Loucy (cell line): ENCODE data around the gene PCBP2.

Experiments used
- CTCF ChIP-seq: fragments of 200-600 bp; sonication (generic); conservative IDR thresholded peaks from 2 replicates; pipeline ENCODE4 v1.5.1; 2014; ENCODE audit warnings: mild to moderate bottlenecking, antibody characterized with exemption, low read length
- EZH2phosphoT487 ChIP-seq: fragments of 200-600 bp; IDR thresholded peaks from 2 replicates; pipeline ENCODE4 v1.6.1; 2018; ENCODE audit warnings: antibody characterized with exemption, mild to moderate bottlenecking, moderate library complexity, borderline replicate concordance

GRCh38 chr12:53485955-53486735 lies 34.2 kb downstream of the PCBP2 start:
- TF ChIP-seq CTCF: no peak
- no peak for TF ChIP-seq EZH2phosphoT487
